HG02943 (cell line): ENCODE measurements around the gene MEX3A.
"Not testable (repeated sequence)": the region's sequence is repeated elsewhere in the genome, so short reads cannot be mapped to it uniquely, and the experiment has no call there.

Experiments
- ATAC-seq: cut with Tn5 transposase; IDR thresholded peaks from one replicate; pipeline ENCODE4 v1.9.1; 2021; ENCODE audit warnings: mild to moderate bottlenecking, low read depth, moderate library complexity; ENCODE audit not compliant: unreplicated experiment

MEX3A gene

DNA sequence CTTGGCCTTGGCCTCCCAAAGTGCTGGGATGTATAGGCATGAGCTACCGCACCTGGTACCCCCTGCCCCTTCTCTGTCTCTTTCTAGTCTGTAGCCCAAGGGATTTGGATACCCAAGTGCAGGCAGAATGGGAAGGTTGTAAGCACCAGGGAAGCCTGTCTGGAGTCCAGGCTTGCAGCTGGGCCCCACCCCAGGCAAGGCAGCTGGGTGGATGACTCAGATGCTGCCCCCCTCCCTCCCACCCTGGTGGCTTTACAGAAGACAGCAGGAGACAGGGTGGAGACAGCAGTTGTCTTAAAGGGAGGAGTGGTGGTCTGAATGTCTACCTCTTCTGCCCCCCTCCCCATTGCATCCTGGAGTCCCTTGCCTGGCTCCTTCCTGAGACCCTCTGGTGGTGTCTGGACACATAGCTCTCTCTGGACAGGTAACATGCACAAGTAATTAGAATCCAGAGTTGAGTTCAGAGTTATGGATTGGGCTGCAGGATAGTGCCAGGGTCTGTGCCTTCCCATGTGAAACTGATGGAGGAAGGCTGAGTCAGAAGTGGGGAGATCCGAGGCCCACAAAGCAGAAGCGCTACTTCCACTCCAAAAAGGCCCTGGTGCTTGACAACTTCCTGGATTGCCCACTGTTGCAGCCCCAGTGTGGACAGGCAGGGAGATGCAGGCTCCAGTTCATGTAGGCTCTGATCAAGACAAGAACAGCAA lies 37.4 kb upstream of the MEX3A start:
- ATAC-seq: no peak

DNA sequence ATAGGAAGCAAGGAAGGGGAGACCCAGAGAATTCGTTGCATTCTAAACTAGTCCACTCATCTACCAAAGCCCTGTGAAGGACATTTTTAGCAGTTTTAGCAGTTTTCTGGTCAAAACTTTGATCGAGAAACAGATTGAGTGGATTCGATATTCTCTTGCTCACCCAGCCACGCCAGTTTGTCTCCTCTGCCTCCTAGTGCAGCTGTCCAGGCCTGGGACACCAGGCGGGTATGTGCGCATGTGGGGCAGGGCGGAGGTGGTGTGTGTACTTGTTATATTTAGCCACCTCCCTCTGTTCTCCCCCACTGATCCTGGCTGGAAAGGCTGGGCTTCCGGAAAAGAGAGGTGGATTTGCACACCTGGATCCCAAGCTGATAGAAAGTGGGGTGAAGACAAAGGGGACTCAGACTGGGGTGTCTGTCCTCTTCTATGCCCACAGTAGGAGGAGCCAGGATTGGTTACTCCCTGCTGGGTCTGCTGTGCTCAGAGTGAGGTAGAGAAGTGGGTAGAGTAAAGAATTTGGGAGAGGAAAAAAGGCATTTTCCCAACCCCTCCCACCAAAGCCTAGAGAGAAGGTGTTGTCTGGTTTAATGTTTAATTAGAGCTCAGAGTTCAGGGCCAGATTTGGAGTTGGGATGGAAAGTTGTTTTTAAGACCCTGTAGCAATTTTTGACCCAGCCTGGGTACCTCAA lies 36.1 kb upstream of the MEX3A start:
- ATAC-seq: no peak

DNA sequence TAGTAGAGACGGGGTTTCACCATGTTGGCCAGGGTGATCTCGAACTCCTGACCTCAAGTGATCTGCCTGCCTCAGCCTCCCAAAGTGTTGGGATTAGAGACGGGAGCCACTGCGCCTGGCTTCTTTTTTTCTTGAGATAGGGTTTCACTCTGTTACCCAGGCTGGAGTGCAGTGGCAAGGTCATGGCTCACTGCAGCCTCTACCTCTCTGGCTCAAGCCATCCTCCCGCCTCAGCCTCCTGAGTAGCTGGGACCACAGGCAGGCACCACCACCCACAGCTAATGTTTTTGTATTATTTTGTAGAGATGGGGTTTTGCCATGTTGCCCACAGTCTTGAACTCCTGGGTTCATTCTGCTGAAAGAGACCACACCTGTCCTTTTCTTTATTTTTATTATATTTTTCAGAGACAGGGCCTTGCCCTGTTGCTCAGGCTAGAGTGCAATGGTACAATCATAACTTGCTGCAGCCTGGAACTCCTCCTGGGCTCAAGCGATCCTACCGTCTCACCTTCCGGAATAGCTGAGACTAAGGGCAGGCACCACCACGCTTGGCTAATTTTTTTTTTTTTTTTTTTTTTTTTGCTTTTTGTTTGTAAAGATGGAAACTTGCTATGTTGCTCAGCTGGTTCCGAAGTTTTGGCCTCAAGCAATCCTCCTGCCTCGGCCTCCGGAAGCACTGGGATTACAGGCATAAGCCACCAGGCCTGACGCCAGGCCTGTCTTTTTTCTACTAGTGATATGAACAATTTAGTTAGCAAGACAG lies 35.3 kb upstream of the MEX3A start:
- no peak for ATAC-seq

DNA sequence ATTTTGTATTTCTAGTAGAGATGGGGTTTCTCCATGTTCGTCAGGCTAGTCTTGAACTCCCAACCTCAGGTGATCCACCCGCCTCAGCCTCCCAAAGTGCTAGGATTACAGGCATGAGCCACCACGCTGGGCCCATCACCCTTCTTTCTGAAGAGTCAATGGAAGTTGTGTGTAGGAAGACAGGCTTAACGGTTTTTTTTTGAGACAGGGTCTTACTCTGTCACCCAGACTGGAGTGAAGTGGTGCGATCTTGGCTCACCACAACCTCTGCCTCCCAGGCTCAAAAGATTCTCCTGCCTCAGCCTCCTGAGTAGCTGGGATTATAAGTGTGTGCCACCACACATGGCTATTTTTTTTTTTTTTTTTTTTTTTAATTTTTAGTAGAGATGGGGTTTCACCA lies 34.5 kb upstream of the MEX3A start:
- not testable (repeated sequence) for ATAC-seq

DNA sequence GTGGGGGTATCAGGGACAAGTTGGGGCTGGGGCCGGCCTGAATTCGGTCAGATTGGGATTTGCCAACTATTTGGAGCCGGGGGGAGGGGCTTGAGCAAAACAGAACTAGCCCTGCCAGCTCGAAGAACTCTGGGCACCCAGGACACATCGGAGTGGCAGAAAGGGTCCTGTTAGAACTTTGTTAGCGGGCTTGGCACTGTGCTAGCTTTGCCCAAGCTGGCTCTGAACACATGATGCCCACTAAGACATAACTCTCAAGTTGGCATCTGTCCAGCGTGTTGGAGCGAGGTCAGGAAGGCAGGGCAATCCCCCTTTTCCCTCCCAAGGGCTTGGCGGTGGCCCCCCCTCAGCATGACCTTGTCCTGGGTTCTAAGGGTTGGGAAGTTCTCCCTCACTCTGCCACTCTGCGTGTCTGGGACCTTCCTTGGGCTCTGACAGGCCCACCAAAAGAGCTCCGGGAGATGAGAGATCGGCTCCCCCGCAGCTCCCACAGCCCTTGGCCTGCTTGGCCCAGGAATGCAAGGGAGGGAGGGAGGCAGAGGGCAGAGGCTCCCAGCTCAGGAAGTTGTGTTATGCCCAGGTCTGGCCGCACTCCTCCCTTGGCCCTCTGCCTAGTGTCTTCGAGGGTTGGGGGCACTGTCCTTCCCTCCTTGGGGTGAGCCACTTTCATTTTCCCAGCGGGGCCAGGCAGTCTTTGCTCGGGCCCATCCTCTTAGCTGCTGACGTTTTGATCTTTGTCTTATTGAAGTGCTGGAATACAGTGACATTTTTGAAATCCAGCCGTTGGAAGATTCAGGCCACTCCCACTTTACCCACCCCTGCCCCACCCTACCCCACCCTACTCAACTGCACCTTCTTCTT lies 33.5 kb upstream of the MEX3A start:
- ATAC-seq: no peak

DNA sequence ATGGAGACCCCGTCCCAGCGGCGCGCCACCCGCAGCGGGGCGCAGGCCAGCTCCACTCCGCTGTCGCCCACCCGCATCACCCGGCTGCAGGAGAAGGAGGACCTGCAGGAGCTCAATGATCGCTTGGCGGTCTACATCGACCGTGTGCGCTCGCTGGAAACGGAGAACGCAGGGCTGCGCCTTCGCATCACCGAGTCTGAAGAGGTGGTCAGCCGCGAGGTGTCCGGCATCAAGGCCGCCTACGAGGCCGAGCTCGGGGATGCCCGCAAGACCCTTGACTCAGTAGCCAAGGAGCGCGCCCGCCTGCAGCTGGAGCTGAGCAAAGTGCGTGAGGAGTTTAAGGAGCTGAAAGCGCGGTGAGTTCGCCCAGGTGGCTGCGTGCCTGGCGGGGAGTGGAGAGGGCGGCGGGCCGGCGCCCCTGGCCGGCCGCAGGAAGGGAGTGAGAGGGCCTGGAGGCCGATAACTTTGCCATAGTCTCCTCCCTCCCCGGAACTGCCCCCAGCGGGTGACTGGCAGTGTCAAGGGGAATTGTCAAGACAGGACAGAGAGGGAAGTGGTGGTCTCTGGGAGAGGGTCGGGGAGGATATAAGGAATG lies 32.8 kb upstream of the MEX3A start:
- ATAC-seq: peak; percentile 5

DNA sequence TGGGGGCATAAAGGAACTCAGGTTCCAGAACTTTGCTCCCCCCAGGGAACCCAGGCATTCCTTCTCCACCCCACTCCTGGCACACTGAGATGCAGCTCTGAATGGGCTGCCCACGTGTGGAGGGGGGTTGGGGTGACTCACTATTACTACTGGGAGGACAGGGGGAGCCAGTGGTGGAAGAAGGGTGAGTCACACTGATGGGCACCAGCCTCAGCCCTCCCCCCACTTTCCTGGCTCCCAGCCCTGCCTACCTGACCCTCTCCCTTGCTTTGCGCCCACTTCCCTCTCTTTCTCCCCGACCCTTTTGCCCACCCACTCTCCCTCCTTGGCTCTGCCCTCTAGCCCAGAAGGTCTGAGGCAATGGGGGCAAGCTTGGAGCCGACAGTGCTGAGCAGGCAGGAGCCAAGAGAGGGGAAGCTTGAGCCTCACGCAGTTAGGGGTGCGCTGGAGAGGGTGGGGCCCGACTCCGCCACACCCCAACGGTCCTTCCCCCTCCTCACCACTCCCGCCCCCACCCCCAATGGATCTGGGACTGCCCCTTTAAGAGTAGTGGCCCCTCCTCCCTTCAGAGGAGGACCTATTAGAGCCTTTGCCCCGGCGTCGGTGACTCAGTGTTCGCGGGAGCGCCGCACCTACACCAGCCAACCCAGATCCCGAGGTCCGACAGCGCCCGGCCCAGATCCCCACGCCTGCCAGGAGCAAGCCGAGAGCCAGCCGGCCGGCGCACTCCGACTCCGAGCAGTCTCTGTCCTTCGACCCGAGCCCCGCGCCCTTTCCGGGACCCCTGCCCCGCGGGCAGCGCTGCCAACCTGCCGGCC lies 32.0 kb upstream of the MEX3A start, which contains the start of gene LMNA:
Gene LMNA, plus strand, starts transcription at position 611 of the 818 bp plus-strand sequence. CDS start 208 bp downstream, outside the sequence.
- ATAC-seq: peak; percentile 44

DNA sequence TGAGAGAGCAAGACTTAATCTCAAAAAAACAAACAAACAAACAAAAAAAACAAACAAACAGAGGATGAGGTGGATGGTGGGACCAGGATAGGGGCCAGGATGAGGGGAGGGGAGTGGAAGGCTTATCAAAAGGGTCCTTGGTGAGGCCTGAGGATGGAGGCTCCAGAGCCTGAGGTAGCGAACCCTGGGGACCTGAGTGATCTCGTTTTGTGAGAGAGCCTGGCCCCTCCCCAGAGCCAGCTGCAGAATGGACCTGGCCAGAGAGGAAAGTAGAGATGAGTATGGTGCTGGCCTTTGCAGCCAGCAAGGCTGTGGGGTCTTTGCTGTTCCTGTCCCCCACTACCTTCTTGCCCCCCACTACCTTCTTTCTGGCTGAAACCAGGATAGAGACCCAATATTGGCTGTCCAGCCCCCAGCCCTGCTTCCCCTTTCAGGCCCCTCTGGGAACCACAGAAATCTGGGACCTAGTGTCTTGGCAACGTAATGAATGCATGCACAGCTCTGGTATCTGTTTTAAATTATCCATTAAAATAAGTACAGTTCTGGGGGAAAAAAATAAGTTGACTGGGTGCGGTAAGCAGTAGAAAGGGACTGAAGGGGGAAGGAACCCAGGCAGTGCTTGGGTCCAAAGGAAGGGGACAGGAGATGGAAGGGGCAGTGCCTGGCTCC lies 31.2 kb upstream of the MEX3A start:
- ATAC-seq: no peak

DNA sequence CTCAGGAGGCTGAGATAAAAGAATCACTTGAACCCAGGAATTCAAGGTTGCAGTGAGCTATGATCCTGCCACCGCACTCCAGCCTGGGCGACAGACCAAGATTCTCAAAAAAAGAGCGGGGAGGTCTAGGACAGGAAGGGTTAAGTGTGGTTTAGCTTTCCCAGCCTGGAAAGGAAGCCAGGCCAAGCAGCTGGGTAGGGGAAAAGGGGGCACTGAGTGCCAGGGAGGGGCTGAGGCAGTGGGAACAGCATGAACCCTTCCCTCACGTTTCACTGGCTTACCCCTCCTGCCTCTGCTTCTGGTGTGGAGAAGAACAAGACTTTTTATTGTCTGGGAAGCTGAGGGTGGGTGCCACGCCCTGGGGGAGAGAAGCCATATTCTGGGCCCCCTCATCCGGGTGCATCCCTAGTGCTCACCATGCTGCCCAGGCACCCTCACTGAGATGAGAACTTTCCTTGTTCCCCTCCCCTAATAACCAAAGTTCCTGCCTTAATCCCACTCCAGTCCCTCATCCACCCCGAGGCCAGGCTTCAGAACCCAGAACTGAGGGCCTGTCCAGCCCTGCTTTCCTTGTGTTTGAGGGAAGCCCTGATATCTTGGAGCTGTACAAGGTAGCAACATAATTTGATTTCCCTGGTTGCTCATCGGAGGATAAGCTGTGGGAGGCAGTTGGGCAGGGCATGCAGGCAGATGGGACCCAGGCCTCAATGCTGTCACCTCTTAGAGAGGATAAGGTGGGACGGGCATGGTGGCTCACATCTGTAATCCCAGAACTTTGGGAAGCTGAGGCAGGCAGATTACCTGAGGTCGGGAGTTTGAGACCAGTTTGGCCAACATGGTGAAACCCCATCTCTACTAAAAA lies 30.2 kb upstream of the MEX3A start:
- ATAC-seq: no peak

DNA sequence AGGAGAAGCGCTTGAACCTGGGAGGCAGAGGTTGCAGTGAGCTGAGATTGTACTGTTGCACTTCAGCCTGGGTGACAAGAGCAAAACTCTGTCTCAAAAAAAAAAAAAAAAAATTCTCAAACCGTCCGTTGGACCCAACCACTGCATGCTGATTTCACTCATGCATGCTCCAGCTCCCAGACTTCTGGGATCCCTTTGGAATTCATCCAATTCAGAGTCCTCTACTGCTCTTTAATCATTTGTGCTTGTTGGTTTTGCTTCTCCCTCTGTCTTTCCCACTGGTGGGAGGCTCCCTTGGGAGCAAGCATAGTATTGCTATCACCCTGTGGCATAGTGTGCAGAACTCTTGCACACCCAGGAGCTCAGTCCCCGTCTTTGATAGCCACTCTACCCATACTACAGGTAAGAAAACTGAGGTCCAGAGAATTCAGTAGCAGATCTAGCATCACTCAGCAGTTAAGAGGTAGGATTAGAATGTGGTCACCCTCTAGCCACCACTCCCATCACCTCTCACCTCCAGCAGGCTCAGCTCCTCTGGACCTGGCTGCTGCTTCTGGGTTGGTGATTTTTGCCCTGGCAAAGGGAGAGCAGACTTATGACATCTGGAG lies 29.2 kb upstream of the MEX3A start:
- no peak for ATAC-seq

DNA sequence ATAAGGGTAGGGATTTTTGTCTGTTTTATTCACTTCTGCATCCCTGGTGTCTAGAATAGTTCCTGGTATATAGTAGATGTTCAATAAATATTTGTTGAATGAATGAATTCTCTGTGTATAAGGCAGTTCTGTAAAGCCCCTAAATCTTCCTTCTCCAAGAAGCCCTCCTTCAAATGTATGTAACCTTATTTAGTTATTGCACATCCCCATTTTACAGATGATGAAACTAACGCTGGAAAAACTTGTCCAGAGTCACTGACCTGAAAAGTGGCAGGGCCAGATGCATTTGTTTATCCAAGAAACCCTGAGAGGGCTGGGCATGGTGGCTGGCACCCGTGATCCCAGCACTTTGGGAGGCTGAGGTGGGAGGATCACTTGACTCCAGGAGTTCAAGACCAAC lies 28.0 kb upstream of the MEX3A start:
- ATAC-seq: no peak

DNA sequence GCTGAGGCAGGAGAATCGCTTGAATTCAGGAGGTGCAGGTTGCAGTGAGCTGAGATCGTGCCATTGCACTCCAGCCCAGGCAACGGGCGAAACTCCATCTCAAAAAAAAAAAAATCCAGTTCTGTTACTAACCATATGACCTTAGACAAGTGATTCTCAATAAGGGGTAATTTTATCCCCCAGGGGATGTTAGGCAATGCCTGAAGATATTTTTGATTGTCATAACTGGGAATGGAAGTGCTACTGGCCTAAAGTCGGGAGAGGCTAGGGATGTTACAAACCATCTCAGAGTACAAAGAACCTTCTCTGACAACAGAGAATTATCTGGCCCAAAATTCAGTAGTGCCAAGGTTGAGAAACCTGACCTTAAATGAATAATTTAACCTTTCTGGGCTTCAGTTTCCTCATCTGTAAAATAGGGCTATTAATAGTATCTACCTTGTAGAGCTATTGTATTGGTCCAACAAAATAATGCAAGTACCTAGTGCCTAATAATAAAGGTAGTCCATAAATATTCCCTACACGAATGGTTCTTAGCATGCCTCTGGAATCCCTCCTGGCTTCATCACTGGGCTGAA lies 26.5 kb upstream of the MEX3A start:
- ATAC-seq: no peak

DNA sequence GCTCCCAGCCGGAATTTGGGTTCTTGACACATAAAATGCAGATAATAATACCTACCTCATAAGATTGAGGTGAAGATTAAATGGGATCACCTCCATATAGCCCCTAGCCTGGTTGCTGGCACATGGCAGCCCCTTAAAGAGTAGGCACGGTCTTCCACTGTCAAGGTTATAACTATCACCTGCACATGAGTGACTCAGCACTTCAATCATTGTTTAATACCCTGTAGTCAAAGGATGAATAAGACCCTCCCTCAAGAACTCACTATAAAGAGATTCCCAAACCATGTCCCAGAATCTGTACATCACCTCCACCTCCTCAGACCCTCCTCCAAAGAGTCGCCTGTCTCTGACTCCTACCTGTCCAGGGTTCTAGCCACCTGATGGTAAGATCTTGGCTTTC lies 25.8 kb upstream of the MEX3A start:
- ATAC-seq: no peak

DNA sequence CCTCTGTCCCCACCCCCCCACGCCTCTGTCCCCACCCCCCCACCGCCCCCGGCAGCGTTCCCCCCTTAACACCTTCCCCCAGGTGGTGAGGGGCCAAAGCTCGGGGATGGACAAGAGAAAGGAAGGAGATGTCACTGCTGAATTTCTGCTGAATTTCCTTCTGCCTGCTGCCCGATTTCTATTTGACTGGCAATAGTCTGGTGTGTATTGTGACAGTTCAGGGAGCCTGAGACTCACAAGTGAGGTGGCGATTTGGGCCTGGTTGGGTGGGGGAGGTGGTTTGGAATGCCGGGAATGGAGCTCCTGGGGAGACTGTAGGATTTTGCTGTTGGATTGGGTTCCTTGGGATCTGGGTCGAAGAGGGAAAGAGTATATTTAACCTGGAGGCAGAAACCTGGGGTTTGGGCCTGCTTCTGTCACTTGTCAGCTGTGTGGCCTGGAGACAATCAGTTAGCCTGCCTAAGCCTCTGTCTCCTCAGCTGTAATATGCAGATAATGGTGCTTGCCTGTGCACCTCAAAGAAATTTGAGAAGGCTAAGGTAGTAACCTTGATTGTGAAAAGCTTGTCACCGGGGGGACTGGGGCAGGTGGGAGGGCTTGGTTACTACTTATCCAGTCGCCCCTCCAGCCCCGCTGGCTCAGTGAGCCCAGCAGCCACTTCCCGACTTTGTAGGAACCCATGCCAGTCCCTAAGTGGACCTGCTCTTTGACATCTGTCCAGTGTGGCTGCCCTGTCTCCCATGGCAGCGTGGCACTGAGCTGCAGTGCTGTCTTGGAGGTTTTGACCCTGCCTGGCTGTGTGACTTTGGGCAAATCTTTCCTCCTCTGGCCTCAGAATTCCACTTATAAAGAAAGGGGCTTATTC lies 24.6 kb upstream of the MEX3A start:
- ATAC-seq: no peak

DNA sequence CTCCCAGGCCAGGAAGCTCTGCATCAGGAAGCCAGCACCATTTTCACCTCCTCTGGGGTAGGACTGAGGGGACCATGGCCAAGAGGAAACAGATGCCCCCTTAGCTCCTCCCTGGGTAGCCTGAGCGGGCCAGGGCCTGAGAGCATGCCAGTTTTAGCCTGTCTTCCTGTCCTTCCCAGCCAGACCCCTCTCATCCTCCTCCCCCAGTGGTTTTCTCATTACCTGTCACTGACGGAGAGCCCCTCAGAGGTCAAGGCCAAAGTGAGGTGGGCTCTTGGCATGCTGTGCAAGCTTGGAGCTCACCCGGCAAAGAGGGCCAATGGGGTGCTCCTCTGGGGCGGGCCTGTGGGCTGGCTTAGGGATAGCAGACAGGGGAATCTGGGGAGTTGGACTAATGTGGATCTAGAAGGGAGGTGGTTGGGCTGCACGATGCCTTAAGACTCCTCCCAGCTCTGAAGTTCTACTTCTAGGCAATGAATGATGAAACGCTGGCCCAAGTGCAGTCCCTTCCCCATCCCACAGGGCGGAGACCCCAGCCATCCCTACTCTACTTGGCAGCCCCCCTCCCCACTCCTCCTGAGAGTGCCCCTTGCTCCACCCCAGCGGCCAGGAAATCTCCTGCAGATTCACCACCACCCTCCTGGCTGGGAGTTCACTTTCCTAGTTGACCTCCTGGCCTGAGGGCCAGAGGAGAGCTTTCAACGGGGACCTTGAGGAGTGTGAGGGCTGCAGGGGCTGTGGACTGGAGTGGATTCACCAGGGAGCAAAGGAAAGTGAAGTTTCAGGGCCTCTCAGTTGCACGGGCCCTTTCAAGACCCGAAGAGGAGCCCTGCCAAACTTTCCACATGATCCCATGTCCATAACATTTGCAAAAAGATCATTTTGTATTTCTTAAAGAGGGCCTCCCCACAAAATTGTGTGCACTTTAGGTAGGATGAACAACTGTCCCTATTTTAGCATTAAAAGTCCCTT lies 22.9 kb upstream of the MEX3A start:
- no peak for ATAC-seq
